Amniotic stem cell (primary cell): Measurements from ENCODE around the gene ALDH3B1.
A peak's percentile ranks its signal among the peaks of the same experiment; 100 is the strongest.

Experiments
- DNase-seq: peaks from one replicate; lab custom pipeline; 2025; lab: John Stamatoyannopoulos, UW

Gene ALDH3B1

GRCh38 chr11:68013611-68014156 lies 3.6 kb downstream of the ALDH3B1 start:
- no peak for DNase-seq

- peak; percentile 10 for DNase-seq
Observed at GRCh38 chr11:68014157-68014946, 4.2 kb downstream of the ALDH3B1 start.

- DNase-seq: no peak
Observed at GRCh38 chr11:68014947-68015447, 4.9 kb downstream of the ALDH3B1 start.

GRCh38 chr11:68015467-68015866 lies 5.3 kb downstream of the ALDH3B1 start:
- no peak for DNase-seq

- DNase-seq: no peak
Observed at GRCh38 chr11:68016161-68016903, 6.2 kb downstream of the ALDH3B1 start.

- no peak for DNase-seq
Observed at GRCh38 chr11:68016904-68017817, 7.0 kb downstream of the ALDH3B1 start.

GRCh38 chr11:68017980-68018729 lies 8.0 kb downstream of the ALDH3B1 start:
- DNase-seq: no peak

GRCh38 chr11:68018730-68019190 lies 8.6 kb downstream of the ALDH3B1 start:
- DNase-seq: no peak

- no peak for DNase-seq
Observed at GRCh38 chr11:68019486-68019885, 9.4 kb downstream of the ALDH3B1 start.

GRCh38 chr11:68020575-68020974 lies 10.4 kb downstream of the ALDH3B1 start:
- no peak for DNase-seq

- DNase-seq: no peak
Observed at GRCh38 chr11:68021167-68021787, 11.2 kb downstream of the ALDH3B1 start.

GRCh38 chr11:68022531-68022930 lies 12.4 kb downstream of the ALDH3B1 start:
- DNase-seq: no peak

- no peak for DNase-seq
Observed at GRCh38 chr11:68024508-68024907, 14.4 kb downstream of the ALDH3B1 start.

GRCh38 chr11:68025047-68025446 lies 14.9 kb downstream of the ALDH3B1 start:
- DNase-seq: no peak

- DNase-seq: no peak
Observed at GRCh38 chr11:68026391-68027105, 16.4 kb downstream of the ALDH3B1 start.

- no peak for DNase-seq
Observed at GRCh38 chr11:68027667-68028066, 17.5 kb downstream of the ALDH3B1 start.

- no peak for DNase-seq
Observed at GRCh38 chr11:68028802-68029545, 18.8 kb downstream of the ALDH3B1 start.

GRCh38 chr11:68030318-68031143 lies 20.4 kb downstream of the ALDH3B1 start, which contains the start of gene NDUFS8:
NDUFS8 (plus strand) TSS chr11:68030681; CDS start chr11:68032152, 1,471 bp downstream.
- peak; percentile 99 for DNase-seq
